Neuronal stem cell (in vitro differentiated cells): ENCODE measurements around the gene OGFOD2.

Experiments
- DNase-seq: peaks from one replicate; pipeline ENCODE4 v3.0.0-alpha.2; 2013; ENCODE audit warnings: low spot score
- H2AFZ ChIP-seq: one replicate; pipeline ENCODE4 v1.6.1; 2013; ENCODE audit warnings: mild to moderate bottlenecking, low read length, inconsistent platforms
- H2AK5ac ChIP-seq: 2 replicates; pipeline ENCODE4 v1.6.1; 2013; ENCODE audit warnings: low read depth, mild to moderate bottlenecking, inconsistent platforms, low read length, moderate library complexity, mixed read lengths
- H2BK120ac ChIP-seq: 2 replicates; pipeline ENCODE4 v1.6.1; 2013; ENCODE audit warnings: low read depth, mild to moderate bottlenecking, inconsistent platforms, low read length, moderate library complexity, mixed read lengths
- H2BK12ac ChIP-seq: one replicate; pipeline ENCODE4 v1.6.1; 2013; ENCODE audit warnings: low read length, inconsistent platforms
- H2BK15ac ChIP-seq: 2 replicates; pipeline ENCODE4 v1.6.1; 2013; ENCODE audit warnings: mild to moderate bottlenecking, low read length, inconsistent platforms, mixed read lengths
- H2BK5ac ChIP-seq: one replicate; pipeline ENCODE4 v1.6.1; 2013; ENCODE audit warnings: inconsistent platforms, mild to moderate bottlenecking, low read length, moderate library complexity
- H3K14ac ChIP-seq: one replicate; pipeline ENCODE4 v1.6.1; 2013; ENCODE audit warnings: low read length, inconsistent platforms
- H3K18ac ChIP-seq: 2 replicates; pipeline ENCODE4 v1.6.1; 2013; ENCODE audit warnings: low read length, inconsistent platforms
- H3K23ac ChIP-seq: 2 replicates; pipeline ENCODE4 v1.6.1; 2013; ENCODE audit warnings: low read depth, mild to moderate bottlenecking, mixed read lengths, low read length, inconsistent platforms; ENCODE audit not compliant: poor library complexity
- H3K27ac ChIP-seq: replicated peaks from 3 replicates; pipeline ENCODE4 v1.5.1; 2013; ENCODE audit warnings: low read length, inconsistent platforms
- H3K27me3 ChIP-seq, 3 experiments: 2 replicates each; pipeline ENCODE4 v1.6.1; 2013; ENCODE audit warnings: low read length in 3 of 3, mild to moderate bottlenecking in 2 of 3, inconsistent platforms in 1 of 3, low read depth in 1 of 3, mixed read lengths in 1 of 3, moderate library complexity in 1 of 3; ENCODE audit not compliant: control insufficient read depth in 3 of 3, insufficient read depth in 3 of 3
- H3K36me3 ChIP-seq, 2 donors: replicated peaks in 1 of 2; 2 replicates each; pipeline ENCODE4 v1.6.1; 2013; ENCODE audit warnings: low read length in 2 of 2; ENCODE audit not compliant: control insufficient read depth in 2 of 2, insufficient read depth in 2 of 2
- H3K4ac ChIP-seq: 2 replicates; pipeline ENCODE4 v1.6.1; 2013; ENCODE audit warnings: inconsistent platforms, mild to moderate bottlenecking, low read length, moderate library complexity
- H3K4me1 ChIP-seq, 2 donors: 1 replicate in 1 of 2; 2 replicates in 1 of 2; pipeline ENCODE4 v1.6.1; 2013; ENCODE audit warnings: low read length in 2 of 2, low read depth in 1 of 2; ENCODE audit not compliant: control insufficient read depth in 2 of 2, insufficient read depth in 1 of 2
- H3K4me2 ChIP-seq: one replicate; pipeline ENCODE4 v1.6.1; 2013; ENCODE audit warnings: mild to moderate bottlenecking, low read length, inconsistent platforms; ENCODE audit not compliant: insufficient read depth, poor library complexity, severe bottlenecking
- H3K4me3 ChIP-seq, 2 donors: 2 replicates each; pipeline ENCODE4 v1.5.1; 2013; ENCODE audit warnings: low read length in 2 of 2, mild to moderate bottlenecking in 2 of 2, inconsistent platforms in 1 of 2, moderate library complexity in 1 of 2
- H3K79me1 ChIP-seq: one replicate; pipeline ENCODE4 v1.6.1; 2013; ENCODE audit warnings: low read depth, mild to moderate bottlenecking, inconsistent platforms, low read length, moderate library complexity
- H3K9ac ChIP-seq: one replicate; pipeline ENCODE4 v1.6.1; 2013; ENCODE audit warnings: mild to moderate bottlenecking, low read depth, low read length, inconsistent platforms; ENCODE audit not compliant: poor library complexity
- H3K9me3 ChIP-seq, 2 donors: replicated peaks in 1 of 2; 2 replicates each; pipeline versions ENCODE3 to v1.6.1; 2013; ENCODE audit warnings: low read length in 2 of 2, mild to moderate bottlenecking in 2 of 2, inconsistent platforms in 1 of 2, low read depth in 1 of 2, mixed read lengths in 1 of 2, moderate library complexity in 1 of 2; ENCODE audit not compliant: control insufficient read depth in 2 of 2, insufficient read depth in 1 of 2
- H4K8ac ChIP-seq: one replicate; pipeline ENCODE4 v1.6.1; 2013; ENCODE audit warnings: low read depth, mild to moderate bottlenecking, inconsistent platforms, low read length, moderate library complexity
- H4K91ac ChIP-seq: one replicate; pipeline ENCODE4 v1.6.1; 2013; ENCODE audit warnings: low read length, low read depth, mild to moderate bottlenecking, inconsistent platforms; ENCODE audit not compliant: poor library complexity
- WGBS, 2 donors: extraction: QIAGEN DNeasy Blood & Tissue Kit; methylation state at CpG; one replicate each; pipeline ENCODE4 v1.1.7; 2013; ENCODE audit warnings: missing lambda C conversion rate in 2 of 2, mixed read lengths in 1 of 2; ENCODE audit not compliant: insufficient read length in 2 of 2, insufficient replicate concordance in 1 of 2; ENCODE audit errors: extremely low coverage in 2 of 2; 5-methylcytosine and 5-hydroxymethylcytosine counted together

OGFOD2 gene

GRCh38 chr12:123022846-123023245, 47.8 kb downstream of the OGFOD2 start:
- Histone ChIP-seq H3K14ac (peak overlapping the region; percentile 66), H4K8ac (no peak overlapping the region), H3K36me3 (no peaks in the 10 kb centered on the region), H3K18ac (no peak overlapping the region), H3K9ac (no peak overlapping the region), H3K4me3 (no peak overlapping the region), H3K27ac (no peak overlapping the region), H2BK5ac (no peak overlapping the region), H3K4ac (no peak overlapping the region), H3K79me1 (peaks cover 2% of the 10 kb centered on the region), H2BK12ac (no peak overlapping the region), H2AFZ (no peak overlapping the region), H4K91ac (no peak overlapping the region), H2AK5ac (no peak overlapping the region), H3K9me3 (no peaks in the 10 kb centered on the region), H2BK15ac (no peak overlapping the region), H3K4me2 (no peak overlapping the region), H3K27me3 (peaks cover 0 to 1% (median 0%) of the 10 kb centered on the region in 3 experiments), H3K23ac (no peak overlapping the region), H2BK120ac (no peak overlapping the region), H3K4me1 (no peaks in the 10 kb centered on the region)
- WGBS, 2 donors: no CpG with 5 or more reads among the region's 5 CpGs
- DNase-seq: no peak

- no peak overlapping the region for H2BK12ac ChIP-seq
- H4K91ac ChIP-seq: no peak overlapping the region
- peaks cover 2% of the 10 kb centered on the region for H3K79me1 ChIP-seq
- no peak overlapping the region for H2BK5ac ChIP-seq
- H3K4me1 ChIP-seq: no peaks in the 10 kb centered on the region
- DNase-seq: no peak
- no peak overlapping the region for H4K8ac ChIP-seq
- no peak overlapping the region for H2AFZ ChIP-seq
- H3K4me2 ChIP-seq: no peak overlapping the region
- H3K4ac ChIP-seq: no peak overlapping the region
- H3K18ac ChIP-seq: no peak overlapping the region
- no peak overlapping the region for H2AK5ac ChIP-seq
- H3K9ac ChIP-seq: no peak overlapping the region
- H3K9me3 ChIP-seq: no peaks in the 10 kb centered on the region
- no peaks in the 10 kb centered on the region for H3K36me3 ChIP-seq
- H2BK15ac ChIP-seq: no peak overlapping the region
- no peak overlapping the region for H3K23ac ChIP-seq
- no peak overlapping the region for H3K14ac ChIP-seq
- H2BK120ac ChIP-seq: no peak overlapping the region
- H3K27ac ChIP-seq: no peak overlapping the region
- peaks cover 0 to 1% (median 0%) of the 10 kb centered on the region in 3 experiments for H3K27me3 ChIP-seq
- no peak overlapping the region for H3K4me3 ChIP-seq
- WGBS, 2 donors: no CpG with 5 or more reads among the region's 9 CpGs
Measured at GRCh38 chr12:123024819-123025391, 49.9 kb downstream of the OGFOD2 start.

GRCh38 chr12:123026094-123026853, 51.2 kb downstream of the OGFOD2 start:
- Histone ChIP-seq H2AFZ (no peak overlapping the region), H3K4me3 (no peak overlapping the region), H3K14ac (no peak overlapping the region), H2AK5ac (no peak overlapping the region), H3K9ac (peak overlapping the region; percentile 50), H3K36me3 (no peaks in the 10 kb centered on the region), H3K4me1 (no peaks in the 10 kb centered on the region), H4K8ac (no peak overlapping the region), H3K27ac (no peak overlapping the region), H2BK120ac (peak overlapping the region; percentile 37), H3K9me3 (no peaks in the 10 kb centered on the region), H2BK5ac (no peak overlapping the region), H3K23ac (peak overlapping the region; percentile 76), H2BK12ac (no peak overlapping the region), H3K79me1 (peaks cover 2% of the 10 kb centered on the region), H3K27me3 (peaks cover 0 to 1% (median 0%) of the 10 kb centered on the region in 3 experiments), H3K4ac (no peak overlapping the region), H4K91ac (no peak overlapping the region), H2BK15ac (no peak overlapping the region), H3K4me2 (no peak overlapping the region), H3K18ac (peak overlapping the region; percentile 55)
- WGBS, 2 donors: no CpG with 5 or more reads among the region's 9 CpGs
- DNase-seq: no peak

- H3K23ac ChIP-seq: peak overlapping the region; percentile 19
- no peak overlapping the region for H3K9ac ChIP-seq
- no peak for DNase-seq
- peak overlapping the region; percentile 62 for H3K18ac ChIP-seq
- H4K91ac ChIP-seq: no peak overlapping the region
- no CpG with 5 or more reads among the region's 19 CpGs for WGBS, 2 donors
- H2BK15ac ChIP-seq: no peak overlapping the region
- peaks cover 2% of the 10 kb centered on the region for H3K79me1 ChIP-seq
- H3K36me3 ChIP-seq: no peaks in the 10 kb centered on the region
- H3K4me2 ChIP-seq: no peak overlapping the region
- no peak overlapping the region for H3K14ac ChIP-seq
- H3K27ac ChIP-seq: no peak overlapping the region
- no peak overlapping the region for H2BK120ac ChIP-seq
- H3K9me3 ChIP-seq: no peaks in the 10 kb centered on the region
- no peaks in the 10 kb centered on the region for H3K4me1 ChIP-seq
- no peak overlapping the region for H2BK12ac ChIP-seq
- no peak overlapping the region for H3K4ac ChIP-seq
- no peak overlapping the region for H2BK5ac ChIP-seq
- no peak overlapping the region for H4K8ac ChIP-seq
- H3K4me3 ChIP-seq: no peak overlapping the region
- H2AK5ac ChIP-seq: no peak overlapping the region
- peaks cover 0 to under 1% (median 0%) of the 10 kb centered on the region in 3 experiments for H3K27me3 ChIP-seq
- no peak overlapping the region for H2AFZ ChIP-seq
Measured at GRCh38 chr12:123027726-123028445, 52.8 kb downstream of the OGFOD2 start.
